Thyroid gland (tissue), 4 donors: ENCODE data around the gene ADPRHL1.
"Not testable (repeated sequence)": the region's sequence is repeated elsewhere in the genome, so short reads cannot be mapped to it uniquely, and the experiment has no call there.

Experiments used
- POLR2A ChIP-seq, 2 donors: fragments of 450-650 bp; IDR thresholded peaks; one replicate each; pipeline ENCODE4 v1.6.1; 2017; ENCODE audit warnings: antibody characterized with exemption in 2 of 2, mild to moderate bottlenecking in 2 of 2, moderate library complexity in 1 of 2
- TF ChIP-seq, protein P1 (sequence below), 6 experiments: fragments of 200-600 bp in 3 of 6; fragments of 450-650 bp in 3 of 6; sonication (generic) in 3 of 6; IDR thresholded peaks; one replicate each; pipeline ENCODE4 v1.5.1; 2016 to 2019; ENCODE audit warnings: antibody characterized with exemption in 6 of 6, mild to moderate bottlenecking in 2 of 6, inconsistent platforms in 1 of 6, moderate library complexity in 1 of 6

- TF ChIP-seq POLR2A (IDR thresholded peaks at IDR 0.05) = not testable (repeated sequence)
- TF ChIP-seq, protein P1, sequence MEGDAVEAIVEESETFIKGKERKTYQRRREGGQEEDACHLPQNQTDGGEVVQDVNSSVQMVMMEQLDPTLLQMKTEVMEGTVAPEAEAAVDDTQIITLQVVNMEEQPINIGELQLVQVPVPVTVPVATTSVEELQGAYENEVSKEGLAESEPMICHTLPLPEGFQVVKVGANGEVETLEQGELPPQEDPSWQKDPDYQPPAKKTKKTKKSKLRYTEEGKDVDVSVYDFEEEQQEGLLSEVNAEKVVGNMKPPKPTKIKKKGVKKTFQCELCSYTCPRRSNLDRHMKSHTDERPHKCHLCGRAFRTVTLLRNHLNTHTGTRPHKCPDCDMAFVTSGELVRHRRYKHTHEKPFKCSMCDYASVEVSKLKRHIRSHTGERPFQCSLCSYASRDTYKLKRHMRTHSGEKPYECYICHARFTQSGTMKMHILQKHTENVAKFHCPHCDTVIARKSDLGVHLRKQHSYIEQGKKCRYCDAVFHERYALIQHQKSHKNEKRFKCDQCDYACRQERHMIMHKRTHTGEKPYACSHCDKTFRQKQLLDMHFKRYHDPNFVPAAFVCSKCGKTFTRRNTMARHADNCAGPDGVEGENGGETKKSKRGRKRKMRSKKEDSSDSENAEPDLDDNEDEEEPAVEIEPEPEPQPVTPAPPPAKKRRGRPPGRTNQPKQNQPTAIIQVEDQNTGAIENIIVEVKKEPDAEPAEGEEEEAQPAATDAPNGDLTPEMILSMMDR (IDR thresholded peaks at IDR 0.05) = not testable (repeated sequence)
Measured at GRCh38 chr13:113470635-113471163, 17.4 kb upstream of the ADPRHL1 start.
